ENCODE measurements around the gene SMAP2. TPM values are rescaled to one million over a fixed set of nuclear protein-coding genes. Genes with fewer than 3 reads are reported as not detected.

SMAP2 gene
- polyA plus RNA-seq, 2 of the 4 experiments (the other 2 are of a cell fraction): 6.4 to 7.7 TPM

GRCh38 chr1:40351124-40351523 lies 22.4 kb upstream of the SMAP2 start:
- ChIA-PET CTCF (interaction anchor here (0.6 to 1.4 kb wide), 3 partner anchors 12 to 34 kb away, joined by 3 to 9 read pairs (median 3); no protein-coding TSS in a partner anchor), POLR2A (no interaction called here)
- Histone ChIP-seq H3K4me1 (no peaks in the 10 kb centered on the region), H3K9me3 (no peaks in the 10 kb centered on the region), H3K4me3 (no peak overlapping the region), H3K27ac (no peak overlapping the region), H3K4me2 (no peak overlapping the region)
- TF ChIP-seq CTCF (IDR thresholded peaks at IDR 0.05): no peak
- TF ChIP-seq HEYL (CRISPR knock-in tag; IDR thresholded peaks at IDR 0.05): no peak
- TF ChIP-seq TFCP2L1 (CRISPR knock-in tag; IDR thresholded peaks at IDR 0.05): no peak
- TF ChIP-seq ELK1 (IDR thresholded peaks at IDR 0.05; ENCODE audit: low read depth, low read length): no peak
- TF ChIP-seq NFE2L2 (conservative IDR thresholded peaks at IDR 0.05; ENCODE audit: low read length): no peak
- no peak for TF ChIP-seq RAD21 (conservative IDR thresholded peaks at IDR 0.05 in 1 of 2, IDR thresholded peaks at IDR 0.05 in 1 of 2)
- FAIRE-seq: no peak
- no peak for ATAC-seq
- WGBS (ENCODE audit: missing lambda C conversion rate): 29% methylated on average over 2 of the region's 2 CpGs
- no peak for DNase-seq (ENCODE audit: low read depth in 1 of 2, low spot score in 1 of 2)

GRCh38 chr1:40352126-40352525 lies 21.4 kb upstream of the SMAP2 start:
- CTCF ChIA-PET: interaction anchor here (0.5 to 1.4 kb wide), 3 partner anchors 13 to 303 kb away, joined by 3 to 9 read pairs (median 3); no protein-coding TSS in a partner anchor
- Histone ChIP-seq H3K27ac (no peak overlapping the region), H3K4me2 (no peak overlapping the region), H3K9me3 (peaks cover 1% of the 10 kb centered on the region; the same call in 1 of the 3 replicates), H3K4me1 (no peaks in the 10 kb centered on the region), H3K4me3 (no peak overlapping the region)
- FAIRE-seq: no peak
- TF ChIP-seq ZSCAN20 (CRISPR knock-in tag; IDR thresholded peaks at IDR 0.05): no peak
- no peak for TF ChIP-seq HEYL (CRISPR knock-in tag; IDR thresholded peaks at IDR 0.05)
- TF ChIP-seq EP300 (IDR thresholded peaks at IDR 0.05): no peak
- TF ChIP-seq NR3C1 (IDR thresholded peaks at IDR 0.05): no peak
- TF ChIP-seq PHF8 (IDR thresholded peaks at IDR 0.05; ENCODE audit: borderline replicate concordance, low read depth): no peak
- no peak for TF ChIP-seq CHD4 (IDR thresholded peaks at IDR 0.05; ENCODE audit: borderline replicate concordance)
- no peak for TF ChIP-seq CTCF (IDR thresholded peaks at IDR 0.05)
- no peak for TF ChIP-seq BHLHE40 (IDR thresholded peaks at IDR 0.05; ENCODE audit: low read depth, low read length)
- TF ChIP-seq TFCP2L1 (CRISPR knock-in tag; IDR thresholded peaks at IDR 0.05): no peak
- no peak for TF ChIP-seq KDM5A (IDR thresholded peaks at IDR 0.05)
- no peak for TF ChIP-seq BCL3 (IDR thresholded peaks at IDR 0.05)
- TF ChIP-seq HOXB13 (CRISPR knock-in tag; IDR thresholded peaks at IDR 0.05; ENCODE audit: low read depth): no peak
- no peak for TF ChIP-seq NPAS2 (CRISPR knock-in tag; IDR thresholded peaks at IDR 0.05; ENCODE audit: borderline replicate concordance)
- TF ChIP-seq FOSB (CRISPR knock-in tag; IDR thresholded peaks at IDR 0.05): no peak
- WGBS (ENCODE audit: missing lambda C conversion rate): 64% methylated on average over 3 of the region's 3 CpGs
- no peak for ATAC-seq
- POLR2A ChIA-PET: no interaction called here
- DNase-seq (ENCODE audit: low read depth in 1 of 2, low spot score in 1 of 2): no peak

Data from A549 (cell line).